ENCODE results near the gene EIF2B5. TPM values are rescaled to one million over a fixed set of nuclear protein-coding genes. Genes with fewer than 3 reads are reported as not detected.

Gene EIF2B5
- polyA plus RNA-seq, 1 experiment = 32.9 TPM

DNA sequence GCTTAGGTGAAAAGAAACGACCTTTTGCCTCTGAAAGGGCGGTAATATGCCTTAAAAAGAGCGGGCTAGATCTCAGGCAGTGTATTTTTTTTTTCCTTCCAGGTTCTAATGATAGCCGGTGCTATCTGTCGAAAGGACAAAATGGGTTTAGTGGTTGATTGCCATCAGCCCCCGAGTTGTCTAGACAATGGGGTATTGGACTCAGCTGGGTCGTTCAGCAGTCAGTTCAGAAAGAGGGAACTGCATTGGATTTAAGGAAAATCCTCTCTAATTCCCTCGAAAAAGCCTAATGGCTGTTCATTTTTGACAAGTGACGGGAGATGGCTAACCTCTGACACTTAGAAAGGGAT is 728 bp downstream of the EIF2B5 start:
- CTCF ChIA-PET = interaction anchor here (0.6 to 3.5 kb wide), 5 partner anchors 9 to 114 kb away, joined by 3 to 24 read pairs (median 3); partner anchors contain the start of gene EEF1AKMT4

GRCh38 chr3:184140436-184140835 is 5.3 kb downstream of the EIF2B5 start:
- CTCF ChIA-PET = no interaction called here
- POLR2A ChIA-PET = no interaction called here
- DNase-seq (ENCODE audit: low read depth) = no peak
- TF ChIP-seq, protein P1, sequence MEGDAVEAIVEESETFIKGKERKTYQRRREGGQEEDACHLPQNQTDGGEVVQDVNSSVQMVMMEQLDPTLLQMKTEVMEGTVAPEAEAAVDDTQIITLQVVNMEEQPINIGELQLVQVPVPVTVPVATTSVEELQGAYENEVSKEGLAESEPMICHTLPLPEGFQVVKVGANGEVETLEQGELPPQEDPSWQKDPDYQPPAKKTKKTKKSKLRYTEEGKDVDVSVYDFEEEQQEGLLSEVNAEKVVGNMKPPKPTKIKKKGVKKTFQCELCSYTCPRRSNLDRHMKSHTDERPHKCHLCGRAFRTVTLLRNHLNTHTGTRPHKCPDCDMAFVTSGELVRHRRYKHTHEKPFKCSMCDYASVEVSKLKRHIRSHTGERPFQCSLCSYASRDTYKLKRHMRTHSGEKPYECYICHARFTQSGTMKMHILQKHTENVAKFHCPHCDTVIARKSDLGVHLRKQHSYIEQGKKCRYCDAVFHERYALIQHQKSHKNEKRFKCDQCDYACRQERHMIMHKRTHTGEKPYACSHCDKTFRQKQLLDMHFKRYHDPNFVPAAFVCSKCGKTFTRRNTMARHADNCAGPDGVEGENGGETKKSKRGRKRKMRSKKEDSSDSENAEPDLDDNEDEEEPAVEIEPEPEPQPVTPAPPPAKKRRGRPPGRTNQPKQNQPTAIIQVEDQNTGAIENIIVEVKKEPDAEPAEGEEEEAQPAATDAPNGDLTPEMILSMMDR (IDR thresholded peaks at IDR 0.05; ENCODE audit: insufficient read depth, low read depth, low read length) = no peak
- Histone ChIP-seq H3K4me3 (ENCODE audit: low read depth, low read length) (no peak overlapping the region), H3K36me3 (ENCODE audit: control insufficient read depth, insufficient read depth, low read length) (peaks cover 34% of the 10 kb centered on the region), H3K27me3 (ENCODE audit: control insufficient read depth, insufficient read depth, low read length) (no peaks in the 10 kb centered on the region)

More for the DNA sequence above, 728 bp downstream of the EIF2B5 start:
- TF ChIP-seq, protein P1 (IDR thresholded peaks at IDR 0.05; ENCODE audit: insufficient read depth, low read depth, low read length) = no peak
- DNase-seq (ENCODE audit: low read depth) = no peak
- Histone ChIP-seq H3K36me3 (ENCODE audit: control insufficient read depth, insufficient read depth, low read length) (peaks cover 5% of the 10 kb centered on the region; the same call in 1 of the 2 replicates), H3K4me3 (ENCODE audit: low read depth, low read length) (peak overlapping the region; percentile 85), H3K27me3 (ENCODE audit: control insufficient read depth, insufficient read depth, low read length) (no peaks in the 10 kb centered on the region)
- POLR2A ChIA-PET = no interaction called here

DNA sequence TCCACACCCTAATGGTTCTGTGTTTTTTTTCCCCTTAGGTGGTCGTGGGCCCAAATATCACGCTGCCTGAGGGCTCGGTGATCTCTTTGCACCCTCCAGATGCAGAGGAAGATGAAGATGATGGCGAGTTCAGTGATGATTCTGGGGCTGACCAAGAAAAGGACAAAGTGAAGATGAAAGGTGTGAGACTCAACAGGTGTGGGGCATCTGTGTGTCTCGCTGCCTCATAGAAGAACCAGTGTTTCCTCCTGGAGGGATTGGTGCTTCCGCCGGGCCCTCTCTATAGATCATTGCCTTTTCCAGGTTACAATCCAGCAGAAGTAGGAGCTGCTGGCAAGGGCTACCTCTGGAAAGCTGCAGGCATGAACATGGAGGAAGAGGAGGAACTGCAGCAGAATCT is 7.0 kb downstream of the EIF2B5 start:
- ChIA-PET POLR2A (no interaction called here), CTCF (no interaction called here)
- Histone ChIP-seq H3K27me3 (ENCODE audit: control insufficient read depth, insufficient read depth, low read length) (no peaks in the 10 kb centered on the region), H3K4me3 (ENCODE audit: low read depth, low read length) (no peak overlapping the region), H3K36me3 (ENCODE audit: control insufficient read depth, insufficient read depth, low read length) (peaks cover 38% of the 10 kb centered on the region)
- DNase-seq (ENCODE audit: low read depth) = no peak
- TF ChIP-seq, protein P1 (IDR thresholded peaks at IDR 0.05; ENCODE audit: insufficient read depth, low read depth, low read length) = no peak

- no peak overlapping the region for H3K4me3 ChIP-seq (ENCODE audit: low read depth, low read length)
- ChIA-PET POLR2A (no interaction called here), CTCF (interaction anchor here (4.2 kb wide), 1 partner anchor 8 kb away, joined by 24 read pairs; the partner anchor contains the start of gene EIF2B5)
- TF ChIP-seq, protein P1 (IDR thresholded peaks at IDR 0.05; ENCODE audit: insufficient read depth, low read depth, low read length) = no peak
- no peaks in the 10 kb centered on the region for H3K27me3 ChIP-seq (ENCODE audit: control insufficient read depth, insufficient read depth, low read length)
- no peak for DNase-seq (ENCODE audit: low read depth)
- H3K36me3 ChIP-seq (ENCODE audit: control insufficient read depth, insufficient read depth, low read length) = peaks cover 35% of the 10 kb centered on the region
Measured at GRCh38 chr3:184143327-184143726, 8.2 kb downstream of the EIF2B5 start.

GRCh38 chr3:184144505-184144904 is 9.3 kb downstream of the EIF2B5 start:
- TF ChIP-seq, protein P1 (IDR thresholded peaks at IDR 0.05; ENCODE audit: insufficient read depth, low read depth, low read length) = no peak
- CTCF ChIA-PET = interaction anchor here (0.5 to 4.2 kb wide), 14 partner anchors 8 to 449 kb away, joined by 3 to 24 read pairs (median 5); partner anchors contain the start of genes ABCC5, EEF1AKMT4 and EIF2B5

More at GRCh38 chr3:184144505-184144904, 9.3 kb downstream of the EIF2B5 start:
- H3K4me3 ChIP-seq (ENCODE audit: low read depth, low read length) = no peak overlapping the region
- H3K27me3 ChIP-seq (ENCODE audit: control insufficient read depth, insufficient read depth, low read length) = no peaks in the 10 kb centered on the region
- peaks cover 35% of the 10 kb centered on the region for H3K36me3 ChIP-seq (ENCODE audit: control insufficient read depth, insufficient read depth, low read length)
- no peak for DNase-seq (ENCODE audit: low read depth)
- POLR2A ChIA-PET = interaction anchor here (0.5 kb wide), 2 partner anchors 9 to 16 kb away, joined by 3 read pairs; partner anchors contain the start of gene EIF2B5
